Measurements from ENCODE around the gene ELOVL3.

DNA sequence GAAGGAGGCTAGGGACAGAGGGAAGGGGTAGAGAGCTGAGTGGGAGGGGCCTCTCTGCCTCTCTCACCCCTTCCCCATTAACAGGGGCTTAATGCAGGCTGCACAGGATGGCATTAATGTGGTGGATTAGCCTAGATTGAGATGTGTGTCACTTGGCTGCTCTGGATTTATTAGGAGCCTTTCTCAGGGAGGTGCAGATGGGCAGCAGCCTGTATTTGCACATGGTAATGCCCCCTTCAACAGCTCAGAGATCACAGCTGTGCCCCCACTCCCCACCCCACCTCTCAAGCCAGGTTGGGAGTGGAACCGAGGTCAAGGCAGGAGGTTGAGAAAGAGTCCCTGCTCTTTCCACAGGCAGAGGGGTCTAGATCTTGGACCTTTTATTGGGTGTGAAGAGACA is 7.9 kb downstream of the ELOVL3 start:
- no peak for TF ChIP-seq POLR2A (IDR thresholded peaks at IDR 0.05)
- TF ChIP-seq, protein P1, sequence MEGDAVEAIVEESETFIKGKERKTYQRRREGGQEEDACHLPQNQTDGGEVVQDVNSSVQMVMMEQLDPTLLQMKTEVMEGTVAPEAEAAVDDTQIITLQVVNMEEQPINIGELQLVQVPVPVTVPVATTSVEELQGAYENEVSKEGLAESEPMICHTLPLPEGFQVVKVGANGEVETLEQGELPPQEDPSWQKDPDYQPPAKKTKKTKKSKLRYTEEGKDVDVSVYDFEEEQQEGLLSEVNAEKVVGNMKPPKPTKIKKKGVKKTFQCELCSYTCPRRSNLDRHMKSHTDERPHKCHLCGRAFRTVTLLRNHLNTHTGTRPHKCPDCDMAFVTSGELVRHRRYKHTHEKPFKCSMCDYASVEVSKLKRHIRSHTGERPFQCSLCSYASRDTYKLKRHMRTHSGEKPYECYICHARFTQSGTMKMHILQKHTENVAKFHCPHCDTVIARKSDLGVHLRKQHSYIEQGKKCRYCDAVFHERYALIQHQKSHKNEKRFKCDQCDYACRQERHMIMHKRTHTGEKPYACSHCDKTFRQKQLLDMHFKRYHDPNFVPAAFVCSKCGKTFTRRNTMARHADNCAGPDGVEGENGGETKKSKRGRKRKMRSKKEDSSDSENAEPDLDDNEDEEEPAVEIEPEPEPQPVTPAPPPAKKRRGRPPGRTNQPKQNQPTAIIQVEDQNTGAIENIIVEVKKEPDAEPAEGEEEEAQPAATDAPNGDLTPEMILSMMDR (IDR thresholded peaks at IDR 0.05), result no peak

Data from stomach (tissue), 4 donors.